ENCODE results near the gene LIG1. TPM values are rescaled to one million over a fixed set of nuclear protein-coding genes. Genes with fewer than 3 reads are reported as not detected.

Gene LIG1
- total and polyA plus RNA-seq, 2 of the 13 experiments (the other 11 are each of a cell fraction or from before 2014, with no cell fraction given) = 20.1 to 64.4 TPM

DNA sequence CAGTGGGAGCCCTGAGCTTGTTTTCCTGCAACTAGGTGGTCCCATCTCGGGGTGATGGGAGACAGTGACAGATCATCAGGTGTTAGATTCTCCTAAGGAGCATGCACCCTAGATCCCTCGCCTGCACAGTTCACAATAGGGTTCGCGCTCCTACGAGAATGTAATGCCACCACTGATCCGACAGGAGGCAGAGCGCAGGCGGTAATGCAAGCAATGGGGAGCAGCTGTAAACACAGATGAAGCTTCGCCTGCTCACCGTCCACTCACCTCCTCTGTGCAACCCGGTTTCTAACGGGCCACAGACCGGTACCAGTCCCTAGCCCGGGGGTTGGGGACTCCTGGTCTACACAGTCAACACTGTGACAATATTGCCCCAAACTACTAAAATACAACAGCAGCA, 46.8 kb upstream of the LIG1 start:
- CTCF ChIA-PET (ENCODE audit: low intra/inter-chr PET ratio, low total read pairs) = no interaction called here

GRCh38 chr19:48213959-48214358, 43.8 kb upstream of the LIG1 start:
- Histone ChIP-seq H4K20me1 (ENCODE audit: insufficient read depth, low read length) (no peaks in the 10 kb centered on the region), H3K27ac (ENCODE audit: extremely low read length, insufficient read depth, low read length) (no peak overlapping the region), H2AFZ (ENCODE audit: low read length) (no peak overlapping the region), H3K4me1 (ENCODE audit: insufficient read depth, low read length) (no peaks in the 10 kb centered on the region), H3K27me3 (ENCODE audit: control insufficient read depth in 1 of 2, insufficient read depth in 2 of 2, low read length in 2 of 2) (no peaks in the 10 kb centered on the region), H3K9ac (ENCODE audit: insufficient read depth, low read depth, low read length) (no peak overlapping the region), H3K4me2 (ENCODE audit: low read depth, low read length) (no peak overlapping the region), H3K9me3 (ENCODE audit: low read length) (no peaks in the 10 kb centered on the region), H3K79me2 (ENCODE audit: insufficient read depth, low read length) (no peaks in the 10 kb centered on the region), H3K36me3 (replicated peaks in 1 of 2; ENCODE audit: control insufficient read depth in 1 of 2, insufficient read depth in 2 of 2, low read length in 2 of 2) (0 out of 5 replicates have a peak, but pooled peaks cover 0 to 4% of the 10 kb centered on the region in 2 experiments), H3K4me3 (replicated peaks in 1 of 3; ENCODE audit: insufficient read depth in 1 of 3, low read depth in 2 of 3, low read length in 3 of 3) (no peak overlapping the region)
- ChIA-PET POLR2A (interaction anchor here (0.7 kb wide), 1 partner anchor 10 kb away, joined by 3 read pairs; no protein-coding TSS in a partner anchor), CTCF (ENCODE audit: low intra/inter-chr PET ratio, low total read pairs) (no interaction called here)
- BruUV-seq (replicated peaks) = no TSS peak
- in situ Hi-C loops (cut with HindIII; ENCODE audit: extremely low pct_ligation_motif_present, low pct_unique_long_range_greater_than_20kb) = no loop called here
- 91% methylated on average over 5 of the region's 5 CpGs for WGBS (ENCODE audit: low lambda C conversion rate)
- intact Hi-C loops (cut with micrococcal nuclease; ENCODE audit: unreplicated experiment) = no loop called here
- no peak for ATAC-seq
- no peak for FAIRE-seq
- DNase-seq (ENCODE audit: low spot score) = no peak
- TF ChIP-seq ZNF337 (CRISPR knock-in tag; IDR thresholded peaks at IDR 0.05; ENCODE audit: borderline replicate concordance, low read depth) = no peak
- no peak for TF ChIP-seq E2F5 (CRISPR knock-in tag; conservative IDR thresholded peaks at IDR 0.05)
- no peak for TF ChIP-seq TEAD2 (CRISPR knock-in tag; IDR thresholded peaks at IDR 0.05)
- no peak for TF ChIP-seq SNRNP70 (IDR thresholded peaks at IDR 0.05; ENCODE audit: low read depth, low read length)
- TF ChIP-seq, protein P1, sequence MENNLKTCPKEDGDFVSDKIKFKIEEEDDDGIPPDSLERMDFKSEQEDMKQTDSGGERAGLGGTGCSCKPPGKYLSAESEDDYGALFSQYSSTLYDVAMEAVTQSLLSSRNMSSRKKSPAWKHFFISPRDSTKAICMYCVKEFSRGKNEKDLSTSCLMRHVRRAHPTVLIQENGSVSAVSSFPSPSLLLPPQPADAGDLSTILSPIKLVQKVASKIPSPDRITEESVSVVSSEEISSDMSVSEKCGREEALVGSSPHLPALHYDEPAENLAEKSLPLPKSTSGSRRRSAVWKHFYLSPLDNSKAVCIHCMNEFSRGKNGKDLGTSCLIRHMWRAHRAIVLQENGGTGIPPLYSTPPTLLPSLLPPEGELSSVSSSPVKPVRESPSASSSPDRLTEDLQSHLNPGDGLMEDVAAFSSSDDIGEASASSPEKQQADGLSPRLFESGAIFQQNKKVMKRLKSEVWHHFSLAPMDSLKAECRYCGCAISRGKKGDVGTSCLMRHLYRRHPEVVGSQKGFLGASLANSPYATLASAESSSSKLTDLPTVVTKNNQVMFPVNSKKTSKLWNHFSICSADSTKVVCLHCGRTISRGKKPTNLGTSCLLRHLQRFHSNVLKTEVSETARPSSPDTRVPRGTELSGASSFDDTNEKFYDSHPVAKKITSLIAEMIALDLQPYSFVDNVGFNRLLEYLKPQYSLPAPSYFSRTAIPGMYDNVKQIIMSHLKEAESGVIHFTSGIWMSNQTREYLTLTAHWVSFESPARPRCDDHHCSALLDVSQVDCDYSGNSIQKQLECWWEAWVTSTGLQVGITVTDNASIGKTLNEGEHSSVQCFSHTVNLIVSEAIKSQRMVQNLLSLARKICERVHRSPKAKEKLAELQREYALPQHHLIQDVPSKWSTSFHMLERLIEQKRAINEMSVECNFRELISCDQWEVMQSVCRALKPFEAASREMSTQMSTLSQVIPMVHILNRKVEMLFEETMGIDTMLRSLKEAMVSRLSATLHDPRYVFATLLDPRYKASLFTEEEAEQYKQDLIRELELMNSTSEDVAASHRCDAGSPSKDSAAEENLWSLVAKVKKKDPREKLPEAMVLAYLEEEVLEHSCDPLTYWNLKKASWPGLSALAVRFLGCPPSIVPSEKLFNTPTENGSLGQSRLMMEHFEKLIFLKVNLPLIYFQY (CRISPR knock-in tag; IDR thresholded peaks at IDR 0.05; ENCODE audit: borderline replicate concordance) = no peak
- TF ChIP-seq PRPF4 (IDR thresholded peaks at IDR 0.05; ENCODE audit: low read depth, low read length, poor library complexity, severe bottlenecking) = no peak

More for the DNA sequence above, 46.8 kb upstream of the LIG1 start:
- Histone ChIP-seq H3K36me3 (replicated peaks in 1 of 2; ENCODE audit: control insufficient read depth in 1 of 2, insufficient read depth in 2 of 2, low read length in 2 of 2) (0 out of 5 replicates have a peak, but pooled peaks cover 0 to 4% of the 10 kb centered on the region in 2 experiments), H3K9me3 (ENCODE audit: low read length) (no peaks in the 10 kb centered on the region), H3K4me3 (replicated peaks in 1 of 3; ENCODE audit: insufficient read depth in 1 of 3, low read depth in 2 of 3, low read length in 3 of 3) (no peak overlapping the region), H3K27me3 (ENCODE audit: control insufficient read depth in 1 of 2, insufficient read depth in 2 of 2, low read length in 2 of 2) (no peaks in the 10 kb centered on the region; a peak in 1 of 5 replicates), H3K27ac (ENCODE audit: extremely low read length, insufficient read depth, low read length) (no peak overlapping the region), H3K4me2 (ENCODE audit: low read depth, low read length) (no peak overlapping the region), H3K79me2 (ENCODE audit: insufficient read depth, low read length) (no peaks in the 10 kb centered on the region), H2AFZ (ENCODE audit: low read length) (no peak overlapping the region), H3K4me1 (ENCODE audit: insufficient read depth, low read length) (no peaks in the 10 kb centered on the region), H3K9ac (ENCODE audit: insufficient read depth, low read depth, low read length) (no peak overlapping the region), H4K20me1 (ENCODE audit: insufficient read depth, low read length) (no peaks in the 10 kb centered on the region)
- POLR2A ChIA-PET = no interaction called here
- in situ Hi-C loops (cut with HindIII; ENCODE audit: extremely low pct_ligation_motif_present, low pct_unique_long_range_greater_than_20kb) = no loop called here
- BruUV-seq (replicated peaks) = no TSS peak
- intact Hi-C loops (cut with micrococcal nuclease; ENCODE audit: unreplicated experiment) = no loop called here
- ATAC-seq = no peak
- WGBS (ENCODE audit: low lambda C conversion rate) = 96% methylated on average over 14 of the region's 14 CpGs
- FAIRE-seq = no peak
- no peak for TF ChIP-seq GABPA (IDR thresholded peaks at IDR 0.05; ENCODE audit: low read depth, low read length)
- TF ChIP-seq GABPA (CRISPR knock-in tag; IDR thresholded peaks at IDR 0.05; ENCODE audit: low read depth) = no peak
- no peak for TF ChIP-seq ZNF746 (CRISPR knock-in tag; IDR thresholded peaks at IDR 0.05)
- peak; percentile 63; the same call in 1 of the 2 replicates for TF ChIP-seq ZBTB33 (CRISPR knock-in tag; IDR thresholded peaks at IDR 0.05)
- TF ChIP-seq ZNF530 (CRISPR knock-in tag; IDR thresholded peaks at IDR 0.05; ENCODE audit: low read depth) = no peak
- TF ChIP-seq ZNF329 (CRISPR knock-in tag; IDR thresholded peaks at IDR 0.05; ENCODE audit: low read depth) = no peak
- DNase-seq (ENCODE audit: low spot score) = no peak
